GM23248 (cell line): ENCODE measurements around the gene PTPN1.

Source experiments
- EZH2 ChIP-seq: fragments of 200-600 bp; sonication (generic); IDR thresholded peaks from 2 replicates; pipeline ENCODE4 v1.6.1; 2018; ENCODE audit warnings: antibody characterized with exemption, mild to moderate bottlenecking; ENCODE audit not compliant: insufficient read depth, poor library complexity, severe bottlenecking
- EZH2phosphoT487 ChIP-seq: fragments of 200-600 bp; sonication (generic); IDR thresholded peaks from 2 replicates; pipeline ENCODE4 v1.6.1; 2018; ENCODE audit warnings: antibody characterized with exemption, moderate library complexity, mild to moderate bottlenecking, low read depth; ENCODE audit not compliant: insufficient read depth

DNA sequence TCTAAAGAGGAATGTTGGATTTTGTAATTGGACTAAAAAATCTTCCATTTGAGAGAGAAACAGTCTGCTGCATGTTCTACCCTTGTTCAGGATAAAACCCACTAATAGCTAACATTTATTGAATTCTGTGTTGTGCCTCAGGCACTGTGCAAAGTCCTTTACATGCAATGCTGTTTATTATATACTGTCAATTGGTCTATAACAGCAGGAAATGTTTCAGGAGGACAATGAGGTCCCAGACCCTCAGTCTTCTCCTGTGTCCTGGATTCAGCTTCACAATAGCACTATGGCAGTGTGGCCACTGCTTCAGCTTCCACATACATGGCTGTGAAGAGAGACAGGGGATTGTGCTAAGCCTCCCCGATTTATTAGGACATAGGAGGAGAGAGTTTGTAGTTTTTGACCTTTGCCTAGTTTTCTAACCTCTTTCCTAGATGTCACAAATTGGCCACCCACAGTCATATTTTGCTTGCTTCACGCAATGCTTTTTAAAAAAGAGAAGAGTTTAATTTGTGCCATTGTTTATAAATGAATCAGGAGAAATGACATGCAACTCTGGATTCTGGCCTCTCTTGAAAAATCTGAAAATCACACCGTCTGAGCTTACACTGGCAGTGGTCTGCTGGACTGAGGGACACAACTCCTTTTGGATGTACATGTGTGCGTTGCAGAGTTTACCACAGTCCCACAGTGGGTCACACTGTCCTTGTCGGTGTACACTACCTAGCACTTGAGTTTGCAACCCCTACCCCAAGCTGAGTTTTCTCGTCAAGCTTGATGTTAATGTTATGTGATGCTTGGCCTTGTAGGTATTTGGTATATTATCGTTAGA is 11.3 kb downstream of the PTPN1 start:
- no peak for TF ChIP-seq EZH2
- no peak for TF ChIP-seq EZH2phosphoT487
